NCI-H2107 treated with DMSO at 0.1 percent for 48 hours (cell line): ENCODE measurements around the gene ATP11A.

Experiments
- DNase-seq: peaks from one replicate; lab custom pipeline; 2025; ENCODE audit not compliant: unreplicated experiment; lab: John Stamatoyannopoulos, UW

Gene ATP11A

DNA sequence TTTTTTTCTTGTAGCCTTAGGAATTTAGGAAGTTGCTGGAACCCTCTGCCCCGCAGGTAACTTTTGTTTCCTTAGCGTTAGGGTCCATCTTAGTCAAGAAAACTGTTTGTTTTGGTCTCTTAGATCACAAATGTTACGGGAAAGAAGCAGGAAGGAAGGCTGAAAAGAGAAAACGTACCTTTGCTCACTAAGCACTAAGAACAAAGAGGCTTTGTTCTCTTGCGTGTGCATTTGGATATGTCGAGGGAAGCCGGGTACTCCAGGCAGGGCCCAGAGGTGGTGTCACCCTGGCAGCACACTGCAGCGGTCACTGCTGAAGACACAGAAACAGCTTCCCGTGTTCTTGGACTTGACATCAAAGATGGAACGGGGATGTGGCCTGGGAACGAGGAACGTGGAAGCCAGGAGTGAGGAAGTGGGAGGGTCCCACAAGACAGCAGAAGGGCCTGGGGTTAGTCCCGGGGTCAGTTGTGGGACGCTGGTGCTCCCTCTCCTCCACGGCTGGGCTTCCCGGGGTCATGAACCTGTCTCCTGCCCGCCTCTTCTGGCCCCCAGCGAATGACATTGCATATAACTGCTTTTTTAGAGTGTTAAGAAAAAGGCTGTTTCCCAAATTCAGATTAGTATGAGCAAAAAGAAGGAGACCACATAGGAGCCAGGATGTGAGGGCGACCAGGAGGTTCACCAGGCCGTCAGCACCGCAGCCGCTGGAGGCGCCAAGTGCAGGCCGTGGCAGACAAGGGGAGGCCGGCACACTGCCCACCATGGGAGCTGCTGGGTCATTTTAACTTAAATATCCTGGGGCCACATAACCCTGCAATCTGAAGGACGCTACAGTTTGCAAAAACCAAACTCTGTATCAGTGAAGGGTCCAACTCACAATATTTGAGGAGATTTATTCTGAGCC is 31.6 kb downstream of the ATP11A start:
- DNase-seq: no peak

GRCh38 chr13:112722433-112723263 is 32.8 kb downstream of the ATP11A start:
- DNase-seq: no peak

GRCh38 chr13:112723771-112724170 is 33.9 kb downstream of the ATP11A start:
- no peak for DNase-seq

DNA sequence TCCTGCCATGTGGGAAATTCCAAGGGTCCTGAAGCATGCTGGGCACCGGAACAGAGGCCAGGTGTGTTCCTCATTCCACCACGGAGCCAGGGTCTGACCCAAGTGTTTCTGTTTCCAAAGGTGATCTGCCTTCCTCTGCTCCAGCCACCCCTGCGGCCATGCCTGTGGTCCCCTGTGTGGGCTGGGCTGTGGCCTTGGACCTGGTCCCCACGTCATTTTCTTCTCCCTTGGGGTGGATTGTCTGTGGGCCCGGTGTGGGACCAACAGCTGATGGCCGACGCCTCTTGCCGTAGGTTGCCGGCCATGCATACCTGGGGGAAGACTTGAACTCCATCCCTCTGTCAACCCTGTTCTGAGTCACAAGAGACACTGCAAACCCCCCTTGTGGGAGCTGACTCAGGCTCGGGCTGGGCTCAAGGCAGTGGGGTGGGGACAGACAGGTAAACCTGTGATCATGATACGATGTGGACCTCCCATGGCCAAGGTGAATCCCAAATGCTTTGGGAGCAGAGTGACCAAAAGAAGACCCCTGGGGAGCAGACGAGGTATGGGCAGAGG is 35.0 kb downstream of the ATP11A start:
- DNase-seq: no peak

- DNase-seq: peak; percentile 75
Measured at GRCh38 chr13:112725346-112726015, 35.6 kb downstream of the ATP11A start.

DNA sequence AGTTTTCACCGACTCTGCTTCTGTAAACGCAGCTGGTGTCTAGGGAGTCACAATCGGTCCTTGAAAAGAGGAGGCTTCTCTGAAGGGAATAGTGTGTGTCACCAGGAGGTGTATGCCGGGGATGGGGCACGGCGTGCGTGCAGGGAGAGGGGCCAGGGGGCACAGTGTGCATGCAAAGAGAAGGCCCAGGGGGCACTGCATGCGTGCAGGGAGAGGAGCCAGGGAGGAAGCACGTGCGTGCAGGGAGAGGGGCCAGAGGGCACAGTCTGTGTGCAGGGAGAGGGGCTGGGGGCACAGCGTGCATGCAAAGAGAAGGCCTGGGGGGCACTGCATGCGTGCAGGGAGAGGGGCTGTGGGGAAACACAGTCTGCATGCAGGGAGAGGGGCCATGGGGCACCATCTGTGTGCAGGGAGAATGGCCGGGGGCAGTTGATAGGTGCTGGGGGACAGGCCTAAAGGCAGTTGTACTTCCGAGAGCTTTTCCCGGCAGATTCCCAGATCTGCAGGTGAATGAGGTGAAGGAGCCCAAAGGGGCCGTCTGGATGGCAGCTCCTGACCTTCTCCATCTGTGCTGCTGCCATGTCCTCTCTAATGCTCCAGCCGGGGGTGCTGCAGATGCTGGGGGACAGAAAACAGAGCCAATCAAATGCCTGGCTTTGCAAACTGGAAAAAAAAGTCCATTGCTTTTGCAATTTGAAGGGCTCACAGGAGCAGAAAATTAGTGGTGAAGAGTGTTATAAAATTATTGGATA is 36.4 kb downstream of the ATP11A start:
- DNase-seq: peak; percentile 75

- DNase-seq: peak; percentile 72
Measured at GRCh38 chr13:112727581-112727980, 37.7 kb downstream of the ATP11A start.

DNA sequence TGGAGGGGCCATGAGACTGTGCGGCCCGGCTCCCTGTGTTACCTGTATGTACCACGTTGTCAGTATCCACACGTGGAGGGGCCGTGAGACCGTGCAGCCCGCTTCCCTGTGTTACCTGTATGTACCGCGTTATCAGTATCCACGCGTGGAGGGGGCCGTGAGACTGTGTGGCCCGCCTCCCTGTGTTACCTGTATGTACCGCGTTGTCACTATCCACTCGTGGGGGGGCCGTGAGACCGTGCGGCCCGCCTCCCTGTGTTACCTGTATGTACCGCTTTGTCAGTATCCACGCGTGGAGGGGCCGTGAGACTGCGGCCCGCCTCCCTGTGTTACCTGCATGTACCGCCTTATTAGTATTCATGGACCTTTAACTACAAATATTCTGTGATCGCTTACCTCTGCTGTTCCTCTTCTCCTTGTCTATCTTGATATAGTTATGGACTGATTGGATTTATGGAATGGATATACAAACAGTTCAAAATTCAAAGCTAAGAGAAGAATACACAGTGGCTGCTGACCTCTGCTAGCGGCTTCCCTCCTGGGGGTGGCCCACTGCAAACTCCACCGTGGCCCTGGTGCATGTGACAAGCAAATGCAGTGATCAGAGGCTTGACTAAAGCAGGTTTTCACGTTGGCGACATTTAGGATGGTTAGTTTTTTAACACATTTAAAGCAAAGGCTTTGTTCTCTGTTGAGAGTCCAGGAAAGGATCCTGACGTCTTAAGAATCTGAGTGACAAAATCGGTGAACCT is 38.7 kb downstream of the ATP11A start:
- DNase-seq: no peak

GRCh38 chr13:112729408-112729807 is 39.6 kb downstream of the ATP11A start:
- DNase-seq: no peak

GRCh38 chr13:112730157-112730671 is 40.4 kb downstream of the ATP11A start:
- DNase-seq: no peak

DNA sequence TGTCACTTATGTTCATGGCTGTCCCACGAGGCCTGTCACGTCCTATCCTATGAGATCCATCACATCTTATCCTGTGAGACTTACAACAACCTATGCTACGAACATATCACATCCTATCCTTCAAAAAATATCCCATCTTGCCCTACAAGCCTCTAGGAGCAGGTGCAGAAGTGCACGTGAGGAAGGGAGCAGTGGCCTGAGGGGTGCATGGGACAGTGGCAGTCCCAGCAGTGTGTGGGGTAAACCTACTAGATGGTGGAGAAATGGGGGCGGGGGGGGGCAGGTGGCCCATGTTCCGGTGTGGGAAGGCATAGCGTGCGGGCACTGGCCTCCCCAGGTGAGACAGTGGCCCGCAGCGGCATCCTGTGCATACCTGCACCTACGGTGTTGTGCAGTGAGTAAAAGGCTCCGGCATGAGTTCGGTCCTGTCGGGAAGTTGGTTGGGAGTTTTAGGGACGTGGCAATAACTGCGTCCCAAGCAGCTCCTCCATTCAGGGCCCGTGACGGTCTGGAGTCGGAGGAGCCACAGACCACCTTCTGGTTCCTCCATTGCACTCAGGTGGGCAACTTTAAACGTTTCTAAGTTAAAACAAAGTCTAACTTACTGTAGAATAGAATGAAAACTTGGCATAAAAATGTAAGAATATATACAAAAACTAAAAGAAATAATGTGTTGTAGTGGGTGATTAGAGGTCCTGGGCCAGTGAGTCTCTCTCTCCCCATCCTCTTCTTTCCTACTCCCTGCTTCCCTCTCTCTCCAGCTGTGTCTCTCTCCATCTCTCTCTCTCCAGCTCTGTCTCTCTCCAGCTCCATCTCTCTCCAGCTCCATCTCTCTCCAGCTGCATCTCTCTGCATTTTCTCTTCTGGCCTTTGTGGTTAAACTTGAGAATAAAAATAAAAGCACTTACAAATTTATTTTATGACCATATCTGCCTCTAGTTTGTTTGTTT is 42.1 kb downstream of the ATP11A start:
- no peak for DNase-seq

- DNase-seq: no peak
Measured at GRCh38 chr13:112732679-112733078, 42.8 kb downstream of the ATP11A start.

GRCh38 chr13:112733112-112733511 is 43.3 kb downstream of the ATP11A start:
- DNase-seq: peak; percentile 51

- DNase-seq: no peak
Measured at GRCh38 chr13:112733661-112734379, 44.0 kb downstream of the ATP11A start.

DNA sequence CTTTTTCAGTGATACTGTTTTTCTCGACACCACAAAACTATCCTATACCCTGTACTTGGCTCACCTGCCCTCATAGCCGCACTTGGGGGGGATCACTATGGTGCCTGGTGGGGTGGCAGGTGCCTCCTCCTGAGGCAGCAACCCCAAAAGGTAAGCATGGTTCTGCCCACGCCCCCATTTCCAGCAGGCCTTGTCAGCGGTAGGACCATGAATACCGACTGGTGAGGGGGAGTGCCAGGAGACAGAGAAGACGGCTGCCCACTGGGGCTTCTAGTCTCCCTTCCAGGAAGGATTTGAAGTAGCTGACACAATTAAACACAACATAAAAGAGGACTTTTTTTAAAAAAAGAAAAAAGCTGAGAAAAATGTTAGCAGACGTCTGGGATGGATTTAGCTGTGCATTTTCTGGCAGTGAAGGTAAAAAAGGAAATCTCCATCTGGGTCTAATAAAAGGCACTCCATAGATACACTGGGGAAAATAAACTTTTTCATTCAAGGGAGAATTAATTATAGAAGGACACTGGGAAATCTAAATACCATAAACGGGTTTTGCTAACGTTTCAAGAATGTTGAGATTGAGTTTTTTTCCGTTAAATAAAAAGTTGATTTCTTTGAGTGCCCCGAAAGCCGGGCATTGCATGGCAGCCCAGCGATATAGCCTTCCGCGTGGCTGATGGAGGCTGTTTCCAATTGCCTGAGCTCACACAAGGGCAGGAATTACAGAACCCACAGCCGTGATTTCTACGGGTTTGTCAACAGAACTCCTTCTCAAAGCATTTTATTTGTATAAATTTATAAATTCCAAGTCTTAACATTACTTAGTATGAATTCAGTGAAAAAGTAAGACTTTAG is 45.1 kb downstream of the ATP11A start:
- DNase-seq: no peak

GRCh38 chr13:112735791-112736190 is 46.0 kb downstream of the ATP11A start:
- DNase-seq: no peak

GRCh38 chr13:112737294-112737693 is 47.5 kb downstream of the ATP11A start:
- DNase-seq: no peak
